SU-DHL-6 (cell line): ENCODE measurements around the gene TAGLN.

Experiments used
- EZH2phosphoT487 ChIP-seq: fragments of 200-600 bp; sonication (generic), shearing (Covaris generic); conservative IDR thresholded peaks from 2 replicates; pipeline ENCODE4 v1.6.1; 2018; ENCODE audit warnings: mild to moderate bottlenecking, antibody characterized with exemption, low read length, moderate library complexity, mixed read lengths
- TF ChIP-seq, protein P1 (sequence below): fragments of 200-600 bp; sonication (generic); IDR thresholded peaks from one replicate; pipeline ENCODE4 v1.5.1; 2017; ENCODE audit warnings: antibody characterized with exemption, mild to moderate bottlenecking, low read length, moderate library complexity; ENCODE audit not compliant: insufficient read depth, poor library complexity, severe bottlenecking

GRCh38 chr11:117255966-117256365, 56.8 kb downstream of the TAGLN start:
- TF ChIP-seq, protein P1, sequence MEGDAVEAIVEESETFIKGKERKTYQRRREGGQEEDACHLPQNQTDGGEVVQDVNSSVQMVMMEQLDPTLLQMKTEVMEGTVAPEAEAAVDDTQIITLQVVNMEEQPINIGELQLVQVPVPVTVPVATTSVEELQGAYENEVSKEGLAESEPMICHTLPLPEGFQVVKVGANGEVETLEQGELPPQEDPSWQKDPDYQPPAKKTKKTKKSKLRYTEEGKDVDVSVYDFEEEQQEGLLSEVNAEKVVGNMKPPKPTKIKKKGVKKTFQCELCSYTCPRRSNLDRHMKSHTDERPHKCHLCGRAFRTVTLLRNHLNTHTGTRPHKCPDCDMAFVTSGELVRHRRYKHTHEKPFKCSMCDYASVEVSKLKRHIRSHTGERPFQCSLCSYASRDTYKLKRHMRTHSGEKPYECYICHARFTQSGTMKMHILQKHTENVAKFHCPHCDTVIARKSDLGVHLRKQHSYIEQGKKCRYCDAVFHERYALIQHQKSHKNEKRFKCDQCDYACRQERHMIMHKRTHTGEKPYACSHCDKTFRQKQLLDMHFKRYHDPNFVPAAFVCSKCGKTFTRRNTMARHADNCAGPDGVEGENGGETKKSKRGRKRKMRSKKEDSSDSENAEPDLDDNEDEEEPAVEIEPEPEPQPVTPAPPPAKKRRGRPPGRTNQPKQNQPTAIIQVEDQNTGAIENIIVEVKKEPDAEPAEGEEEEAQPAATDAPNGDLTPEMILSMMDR: no peak
- no peak for TF ChIP-seq EZH2phosphoT487
